OCI-LY1 (cell line): ENCODE data around the gene DNM2.
"Not testable (repeated sequence)": the region's sequence is repeated elsewhere in the genome, so short reads cannot be mapped to it uniquely, and the experiment has no call there.

Experiments
- H2AFZ ChIP-seq: fragments of 200-600 bp; sonication (generic), shearing (Covaris generic); 2 replicates; pipeline ENCODE4 v1.6.0; 2014; ENCODE audit warnings: antibody characterized with exemption, mild to moderate bottlenecking, low read length
- H3F3A ChIP-seq: fragments of 200-600 bp; sonication (generic), shearing (Covaris generic); 2 replicates; pipeline ENCODE4 v1.6.0; 2014; ENCODE audit warnings: mild to moderate bottlenecking, antibody characterized with exemption, low read length, moderate library complexity; ENCODE audit not compliant: insufficient read depth
- H3K27ac ChIP-seq: fragments of 200-600 bp; sonication (generic); 2 replicates; pipeline ENCODE4 v1.5.1; 2014; ENCODE audit warnings: low read length, mixed run types, mild to moderate bottlenecking, low read depth; ENCODE audit not compliant: poor library complexity, severe bottlenecking
- H3K27me3 ChIP-seq: fragments of 200-600 bp; sonication (generic); 2 replicates; pipeline ENCODE4 v1.6.0; 2014; ENCODE audit warnings: antibody characterized with exemption, mild to moderate bottlenecking, low read length, moderate library complexity; ENCODE audit not compliant: insufficient read depth
- H3K36me3 ChIP-seq: fragments of 200-600 bp; sonication (generic); 2 replicates; pipeline ENCODE4 v1.6.1; 2014; ENCODE audit warnings: mild to moderate bottlenecking, antibody characterized with exemption, low read length, moderate library complexity, mixed read lengths; ENCODE audit not compliant: insufficient read depth
- H3K4me1 ChIP-seq: fragments of 200-600 bp; sonication (generic); 2 replicates; pipeline ENCODE4 v1.5.1; 2014; ENCODE audit warnings: mild to moderate bottlenecking, low read length, moderate library complexity; ENCODE audit not compliant: insufficient read depth, severe bottlenecking
- H3K4me2 ChIP-seq: fragments of 200-600 bp; sonication (generic), shearing (Covaris generic); 2 replicates; pipeline ENCODE4 v1.6.1; 2014; ENCODE audit warnings: low read length
- H3K4me3 ChIP-seq: fragments of 200-600 bp; sonication (generic); 2 replicates; pipeline ENCODE4 v1.5.1; 2014; ENCODE audit warnings: low read length, low read depth, mild to moderate bottlenecking, mixed read lengths; ENCODE audit not compliant: poor library complexity, severe bottlenecking
- H3K79me2 ChIP-seq: fragments of 200-600 bp; shearing (Covaris generic); 2 replicates; pipeline ENCODE4 v1.6.1; 2016; ENCODE audit warnings: mixed run types, low read length, mixed read lengths; ENCODE audit not compliant: insufficient read depth
- H3K9ac ChIP-seq: fragments of 200-600 bp; sonication (generic), shearing (Covaris generic); 2 replicates; pipeline ENCODE4 v1.6.1; 2014; ENCODE audit warnings: mild to moderate bottlenecking, low read length, mixed read lengths
- H3K9me2 ChIP-seq: fragments of 200-600 bp; sonication (generic), shearing (Covaris generic); 2 replicates; pipeline ENCODE4 v1.6.1; 2014; ENCODE audit warnings: low read depth, mild to moderate bottlenecking, low read length, mixed read lengths
- H3K9me3 ChIP-seq: fragments of 200-600 bp; shearing (Covaris generic); 2 replicates; pipeline ENCODE4 v1.6.1; 2014; ENCODE audit warnings: low read length, mixed read lengths
- H4K20me1 ChIP-seq: fragments of 200-600 bp; sonication (generic), shearing (Covaris generic); 2 replicates; pipeline ENCODE4 v1.6.0; 2016; ENCODE audit warnings: mild to moderate bottlenecking, low read length; ENCODE audit not compliant: insufficient read depth
- CTCF ChIP-seq: fragments of 200-600 bp; sonication (generic), shearing (Covaris generic); IDR thresholded peaks from 2 replicates; pipeline ENCODE4 v1.5.1; 2017; ENCODE audit warnings: mild to moderate bottlenecking, antibody characterized with exemption, low read length, moderate library complexity, mixed read lengths
- EZH2 ChIP-seq: fragments of 200-600 bp; sonication (generic), shearing (Covaris generic); IDR thresholded peaks from 2 replicates; pipeline ENCODE4 v1.8.0; 2017; ENCODE audit warnings: borderline replicate concordance, mixed run types, mild to moderate bottlenecking, antibody characterized with exemption, low read length, moderate library complexity, mixed read lengths

The DNM2 gene

GRCh38 chr19:10855879-10856522 lies 138.1 kb downstream of the DNM2 start:
- peak; percentile 73 for TF ChIP-seq CTCF
- TF ChIP-seq EZH2: no peak
- no peaks in the 10 kb centered on the region for H3K27me3 ChIP-seq
- H3F3A ChIP-seq: no peaks in the 10 kb centered on the region
- H3K9me2 ChIP-seq: no peaks in the 10 kb centered on the region
- no peak overlapping the region for H2AFZ ChIP-seq
- no peaks in the 10 kb centered on the region for H3K36me3 ChIP-seq
- no peak overlapping the region for H3K27ac ChIP-seq
- H3K4me1 ChIP-seq: no peaks in the 10 kb centered on the region
- H3K9me3 ChIP-seq: no peaks in the 10 kb centered on the region
- H3K9ac ChIP-seq: no peak overlapping the region
- no peak overlapping the region for H3K4me2 ChIP-seq
- no peaks in the 10 kb centered on the region for H3K79me2 ChIP-seq
- no peaks in the 10 kb centered on the region for H4K20me1 ChIP-seq
- no peak overlapping the region for H3K4me3 ChIP-seq

- not testable (repeated sequence) for H3K4me3 ChIP-seq, H3K4me2 ChIP-seq, H3K79me2 ChIP-seq, H3K9me3 ChIP-seq, H4K20me1 ChIP-seq, H3K27me3 ChIP-seq, H3K27ac ChIP-seq, H3K36me3 ChIP-seq, H3K9me2 ChIP-seq, H3K4me1 ChIP-seq, H3F3A ChIP-seq, H2AFZ ChIP-seq, H3K9ac ChIP-seq
Measured at GRCh38 chr19:10856899-10857298, 139.0 kb downstream of the DNM2 start.

GRCh38 chr19:10858204-10858828 lies 140.4 kb downstream of the DNM2 start:
- Histone ChIP-seq H3K27me3 (no peaks in the 10 kb centered on the region), H3K36me3 (no peaks in the 10 kb centered on the region), H3F3A (no peaks in the 10 kb centered on the region), H3K79me2 (no peaks in the 10 kb centered on the region), H3K4me3 (no peak overlapping the region), H4K20me1 (no peaks in the 10 kb centered on the region), H3K4me1 (peaks cover 4% of the 10 kb centered on the region), H3K4me2 (no peak overlapping the region), H2AFZ (no peak overlapping the region), H3K9me3 (no peaks in the 10 kb centered on the region), H3K27ac (no peak overlapping the region), H3K9ac (no peak overlapping the region), H3K9me2 (no peaks in the 10 kb centered on the region)
- peak; percentile 95 for TF ChIP-seq CTCF
- no peak for TF ChIP-seq EZH2
